ENCODE measurements around the gene ANKRD65. TPM values are rescaled to one million over a fixed set of nuclear protein-coding genes. Genes with fewer than 3 reads are reported as not detected.
"Not testable (repeated sequence)": the region's sequence is repeated elsewhere in the genome, so short reads cannot be mapped to it uniquely, and the experiment has no call there.

The ANKRD65 gene
- total RNA-seq (ENCODE audit: unreplicated experiment), result 38.4 TPM
- long read RNA-seq, transcript ANKRD65-202 (2 exons, 876 nt), result major isoform, 15 of 33 reads
- long read RNA-seq, transcript ANKRD65-201 (3 exons, 1,976 nt), result minor isoform, 5 of 33 reads
- long read RNA-seq, partial matches to known transcripts, result 7 of 33 reads
- long read RNA-seq, other reads (novel, unspliced or antisense), result 5 of 33 reads

DNA sequence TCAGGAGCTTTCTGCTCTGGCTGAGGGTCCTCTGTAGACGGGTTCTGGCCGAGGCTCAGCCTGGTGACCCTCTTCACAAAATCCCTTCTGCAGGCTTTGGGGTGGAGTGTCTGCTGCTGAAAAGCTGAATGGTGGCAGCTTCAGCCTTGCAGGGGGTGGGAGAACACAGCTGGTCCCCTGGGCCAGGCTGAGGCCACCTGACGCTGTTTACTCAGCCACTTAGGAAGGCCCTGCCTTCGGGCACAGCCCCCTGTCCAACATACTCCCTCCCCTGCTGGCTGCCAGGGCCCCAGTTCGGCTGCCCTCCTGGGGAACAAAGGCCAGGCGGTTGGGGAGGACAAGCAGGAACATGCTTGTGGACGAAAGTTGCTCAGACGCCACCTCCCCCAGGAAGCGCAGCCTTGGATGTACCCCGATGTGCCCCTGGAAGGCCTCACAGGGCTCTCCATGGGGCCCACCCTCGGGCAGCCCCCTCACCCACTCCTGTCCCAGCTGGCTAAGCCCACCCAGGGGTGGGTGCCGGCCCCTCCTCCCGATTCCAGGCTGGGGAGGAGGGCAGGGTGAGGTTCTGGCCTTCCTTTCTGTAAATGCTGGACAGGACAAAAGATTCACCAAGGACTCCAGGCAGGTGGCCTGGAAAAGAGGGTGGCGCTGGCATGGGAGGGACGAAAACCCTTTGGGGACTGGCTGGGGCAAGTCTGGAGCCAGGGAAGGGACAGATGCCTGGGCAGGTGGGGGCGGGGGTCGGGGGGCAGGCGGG is at the start of gene ANKRD65:
TSS of gene ANKRD65 (minus strand) at position 130 of the 760 bp plus-strand sequence. CDS start 271 bp downstream, outside the sequence.
- Mint-ChIP-seq H3K27ac (ENCODE audit: unreplicated experiment) (peak within 1 kb of the TSS; percentile 76), H3K27me3 (ENCODE audit: unreplicated experiment) (peaks cover 2% of the 10 kb centered on the region), H3K36me3 (ENCODE audit: unreplicated experiment) (no peaks in the 10 kb centered on the region), H3K9me3 (ENCODE audit: unreplicated experiment) (peaks cover 11% of the 10 kb centered on the region), H3K4me3 (ENCODE audit: unreplicated experiment) (peak within 1 kb of the TSS; percentile 34), H3K4me1 (ENCODE audit: low read depth, unreplicated experiment) (peaks cover 17% of the 10 kb centered on the region)
- peak; percentile 52 for DNase-seq
- TF ChIP-seq, protein P1, sequence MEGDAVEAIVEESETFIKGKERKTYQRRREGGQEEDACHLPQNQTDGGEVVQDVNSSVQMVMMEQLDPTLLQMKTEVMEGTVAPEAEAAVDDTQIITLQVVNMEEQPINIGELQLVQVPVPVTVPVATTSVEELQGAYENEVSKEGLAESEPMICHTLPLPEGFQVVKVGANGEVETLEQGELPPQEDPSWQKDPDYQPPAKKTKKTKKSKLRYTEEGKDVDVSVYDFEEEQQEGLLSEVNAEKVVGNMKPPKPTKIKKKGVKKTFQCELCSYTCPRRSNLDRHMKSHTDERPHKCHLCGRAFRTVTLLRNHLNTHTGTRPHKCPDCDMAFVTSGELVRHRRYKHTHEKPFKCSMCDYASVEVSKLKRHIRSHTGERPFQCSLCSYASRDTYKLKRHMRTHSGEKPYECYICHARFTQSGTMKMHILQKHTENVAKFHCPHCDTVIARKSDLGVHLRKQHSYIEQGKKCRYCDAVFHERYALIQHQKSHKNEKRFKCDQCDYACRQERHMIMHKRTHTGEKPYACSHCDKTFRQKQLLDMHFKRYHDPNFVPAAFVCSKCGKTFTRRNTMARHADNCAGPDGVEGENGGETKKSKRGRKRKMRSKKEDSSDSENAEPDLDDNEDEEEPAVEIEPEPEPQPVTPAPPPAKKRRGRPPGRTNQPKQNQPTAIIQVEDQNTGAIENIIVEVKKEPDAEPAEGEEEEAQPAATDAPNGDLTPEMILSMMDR (IDR thresholded peaks at IDR 0.05; ENCODE audit: partially characterized antibody, unreplicated experiment), result no peak

DNA sequence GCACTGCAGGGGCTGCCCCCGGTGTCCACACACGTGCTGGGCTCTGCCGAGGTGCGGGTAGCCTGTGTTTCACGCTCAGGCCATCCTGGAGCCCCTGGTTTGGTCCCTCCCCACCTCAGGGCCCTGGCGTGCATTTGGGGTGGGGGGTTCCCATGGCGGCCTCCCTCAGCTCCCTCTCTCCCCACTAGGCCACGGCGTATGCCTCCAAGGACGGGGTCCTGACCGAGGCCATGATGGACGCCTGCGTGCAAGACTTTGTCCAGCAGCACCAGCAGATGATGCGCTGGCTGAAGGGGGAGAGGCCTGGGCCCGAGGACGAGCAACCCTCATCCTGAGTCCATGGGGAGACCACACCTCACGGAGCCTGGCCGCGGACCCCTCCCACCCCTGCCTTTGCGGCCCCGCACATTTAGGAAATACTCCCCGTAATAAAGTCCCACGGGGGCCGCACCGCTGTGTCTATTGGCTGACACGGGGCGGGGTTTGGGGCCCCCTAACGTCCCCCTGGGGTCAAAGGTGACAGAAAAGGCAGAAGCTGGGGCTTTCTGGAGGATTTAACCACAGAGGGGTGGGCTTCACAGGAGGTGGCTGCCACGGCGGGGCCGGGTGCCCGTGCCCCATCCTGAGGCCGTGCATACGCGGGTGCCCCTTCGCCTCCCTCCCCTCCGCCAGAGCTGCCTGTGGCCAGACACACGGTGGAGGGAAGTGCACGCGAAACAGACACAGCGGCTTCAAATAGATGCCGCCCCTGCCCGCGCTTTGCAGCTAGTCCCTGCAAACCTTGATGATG is 47.3 kb upstream of the ANKRD65 start:
- not testable (repeated sequence) for H3K4me3 Mint-ChIP-seq (ENCODE audit: unreplicated experiment); H3K9me3 Mint-ChIP-seq (ENCODE audit: unreplicated experiment); H3K27me3 Mint-ChIP-seq (ENCODE audit: unreplicated experiment); H3K36me3 Mint-ChIP-seq (ENCODE audit: unreplicated experiment); DNase-seq; H3K27ac Mint-ChIP-seq (ENCODE audit: unreplicated experiment)
- peaks cover 12% of the 10 kb centered on the region for H3K4me1 Mint-ChIP-seq (ENCODE audit: low read depth, unreplicated experiment)

DNA sequence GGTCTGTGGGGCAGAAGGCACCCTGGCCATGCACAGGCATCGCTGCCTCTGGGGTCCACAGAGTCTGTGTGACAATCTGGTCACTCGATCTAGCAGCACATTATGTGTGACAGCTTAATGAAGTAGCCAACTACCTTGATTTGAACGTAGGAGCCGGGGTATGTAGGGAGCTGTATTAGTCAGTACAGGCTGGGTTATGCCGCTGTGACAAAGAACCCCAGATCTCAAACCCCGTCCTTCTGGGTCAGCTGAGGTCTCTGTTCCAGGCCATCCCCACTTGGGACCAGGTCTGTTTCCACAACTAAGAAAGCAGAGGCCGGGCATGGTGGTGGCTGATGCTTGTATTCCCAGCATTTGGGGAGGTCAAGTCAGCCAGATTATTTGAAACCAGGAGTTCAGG is 42.2 kb upstream of the ANKRD65 start:
- H3K4me3 Mint-ChIP-seq (ENCODE audit: unreplicated experiment), result no peak overlapping the region
- TF ChIP-seq, protein P1 (IDR thresholded peaks at IDR 0.05; ENCODE audit: partially characterized antibody, unreplicated experiment), result no peak

DNA sequence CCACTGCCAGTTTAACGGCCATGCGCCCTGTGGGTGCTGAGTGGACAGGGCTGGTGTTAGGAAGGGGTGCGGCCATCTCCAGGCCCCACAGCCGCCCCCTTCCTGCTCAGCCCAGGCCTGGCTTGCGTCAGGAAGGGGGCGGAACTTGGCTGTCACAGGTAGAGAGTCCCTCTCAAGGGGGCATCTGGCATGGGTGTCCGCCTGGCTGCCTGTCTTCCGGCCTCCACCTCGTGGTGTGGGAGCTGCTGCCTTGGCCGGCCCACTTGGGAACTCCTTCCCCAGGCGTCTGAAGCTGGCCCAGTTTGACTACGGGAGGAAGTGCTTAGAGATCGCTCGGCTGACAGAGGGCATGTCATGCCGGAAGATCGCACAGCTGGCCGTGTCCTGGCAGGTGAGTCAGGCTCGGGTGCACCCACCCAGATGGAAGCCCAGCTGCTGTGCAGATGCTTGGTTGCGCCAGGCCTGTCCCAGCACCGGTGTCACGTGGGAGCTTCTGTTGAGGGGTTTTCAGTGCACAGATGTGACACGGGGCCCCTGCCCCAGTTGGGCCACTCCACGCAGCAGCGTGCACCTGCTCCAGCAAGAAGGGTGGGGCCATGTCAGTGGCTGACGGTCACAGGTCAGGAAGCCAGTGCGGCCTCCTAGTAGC is 41.4 kb upstream of the ANKRD65 start:
- Mint-ChIP-seq H3K36me3 (ENCODE audit: unreplicated experiment) (no peaks in the 10 kb centered on the region), H3K27ac (ENCODE audit: unreplicated experiment) (peak overlapping the region; percentile 77), H3K4me3 (ENCODE audit: unreplicated experiment) (no peak overlapping the region), H3K27me3 (ENCODE audit: unreplicated experiment) (peaks cover 2% of the 10 kb centered on the region), H3K4me1 (ENCODE audit: low read depth, unreplicated experiment) (peaks cover 1% of the 10 kb centered on the region), H3K9me3 (ENCODE audit: unreplicated experiment) (peaks cover 8% of the 10 kb centered on the region)
- DNase-seq, result peak; percentile 39
- TF ChIP-seq, protein P1 (IDR thresholded peaks at IDR 0.05; ENCODE audit: partially characterized antibody, unreplicated experiment), result no peak

More for the DNA sequence above, 42.2 kb upstream of the ANKRD65 start:
- Mint-ChIP-seq H3K36me3 (ENCODE audit: unreplicated experiment) (no peaks in the 10 kb centered on the region), H3K27me3 (ENCODE audit: unreplicated experiment) (peaks cover 2% of the 10 kb centered on the region), H3K27ac (ENCODE audit: unreplicated experiment) (no peak overlapping the region), H3K9me3 (ENCODE audit: unreplicated experiment) (peaks cover 8% of the 10 kb centered on the region), H3K4me1 (ENCODE audit: low read depth, unreplicated experiment) (peaks cover 1% of the 10 kb centered on the region)
- no peak for DNase-seq

DNA sequence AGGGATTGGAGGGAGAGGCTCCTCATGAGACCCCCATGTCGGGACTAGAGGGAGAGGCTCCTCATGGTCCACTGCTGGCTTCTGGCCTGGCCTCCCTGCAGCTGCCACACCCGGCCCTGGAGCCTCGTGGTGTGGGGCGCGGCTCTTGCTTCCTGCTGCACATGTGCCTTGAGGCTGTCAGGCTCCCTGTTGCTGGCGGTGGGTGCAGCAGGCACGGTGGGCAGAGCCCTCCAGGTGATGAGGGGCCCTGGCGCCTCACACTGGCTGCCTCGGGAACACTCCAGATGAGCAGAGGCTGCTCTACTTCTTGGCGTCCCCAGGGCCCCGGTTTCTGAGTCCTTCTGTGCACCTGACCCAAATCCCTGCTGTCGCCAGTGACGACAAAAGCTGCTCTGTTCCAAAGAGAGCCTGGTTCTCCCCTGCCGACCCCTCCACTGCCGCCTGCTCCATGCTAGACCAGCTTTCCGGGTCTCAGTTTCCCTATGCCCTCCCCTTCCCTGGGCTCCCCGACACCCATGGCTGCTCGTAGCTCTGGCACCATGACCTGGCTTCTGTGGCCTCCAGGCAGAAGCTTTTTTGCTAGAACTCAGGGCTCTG is 40.7 kb upstream of the ANKRD65 start:
- no peak overlapping the region for H3K4me3 Mint-ChIP-seq (ENCODE audit: unreplicated experiment)
- peaks cover 2% of the 10 kb centered on the region for H3K27me3 Mint-ChIP-seq (ENCODE audit: unreplicated experiment)
- H3K36me3 Mint-ChIP-seq (ENCODE audit: unreplicated experiment), result no peaks in the 10 kb centered on the region
- H3K27ac Mint-ChIP-seq (ENCODE audit: unreplicated experiment), result peak overlapping the region; percentile 77
- TF ChIP-seq, protein P1 (IDR thresholded peaks at IDR 0.05; ENCODE audit: partially characterized antibody, unreplicated experiment), result no peak
- peaks cover 1% of the 10 kb centered on the region for H3K4me1 Mint-ChIP-seq (ENCODE audit: low read depth, unreplicated experiment)
- DNase-seq, result no peak
- H3K9me3 Mint-ChIP-seq (ENCODE audit: unreplicated experiment), result peaks cover 9% of the 10 kb centered on the region
